ENCODE results near the gene VAT1L.

VAT1L gene

GRCh38 chr16:77836801-77837200 is 48.4 kb downstream of the VAT1L start:
- DNase-seq = no peak

- DNase-seq = no peak
Measured at GRCh38 chr16:77838597-77839255, 50.4 kb downstream of the VAT1L start.

GRCh38 chr16:77840093-77840492 is 51.7 kb downstream of the VAT1L start:
- DNase-seq = no peak

GRCh38 chr16:77840673-77841501 is 52.5 kb downstream of the VAT1L start:
- no peak for DNase-seq

GRCh38 chr16:77841502-77841763 is 53.1 kb downstream of the VAT1L start:
- DNase-seq = no peak

GRCh38 chr16:77842468-77842867 is 54.1 kb downstream of the VAT1L start:
- no peak for DNase-seq

GRCh38 chr16:77843405-77843804 is 55.0 kb downstream of the VAT1L start:
- no peak for DNase-seq

GRCh38 chr16:77844801-77845200 is 56.4 kb downstream of the VAT1L start:
- DNase-seq = no peak

GRCh38 chr16:77849646-77850258 is 61.4 kb downstream of the VAT1L start:
- no peak for DNase-seq

- DNase-seq = peak; percentile 7
Measured at GRCh38 chr16:77850636-77851333, 62.4 kb downstream of the VAT1L start.

- no peak for DNase-seq
Measured at GRCh38 chr16:77853161-77853560, 64.8 kb downstream of the VAT1L start.

- no peak for DNase-seq
Measured at GRCh38 chr16:77856438-77857160, 68.2 kb downstream of the VAT1L start.

GRCh38 chr16:77858060-77858459 is 69.7 kb downstream of the VAT1L start:
- no peak for DNase-seq

- no peak for DNase-seq
Measured at GRCh38 chr16:77859493-77860232, 71.3 kb downstream of the VAT1L start.

GRCh38 chr16:77860953-77861352 is 72.6 kb downstream of the VAT1L start:
- no peak for DNase-seq

GRCh38 chr16:77863250-77863649 is 74.9 kb downstream of the VAT1L start:
- no peak for DNase-seq

GRCh38 chr16:77866752-77867151 is 78.4 kb downstream of the VAT1L start:
- no peak for DNase-seq

GRCh38 chr16:77868052-77868451 is 79.7 kb downstream of the VAT1L start:
- DNase-seq = no peak

- no peak for DNase-seq
Measured at GRCh38 chr16:77868478-77868877, 80.1 kb downstream of the VAT1L start.

GRCh38 chr16:77869997-77870813 is 81.8 kb downstream of the VAT1L start:
- no peak for DNase-seq

- DNase-seq = no peak
Measured at GRCh38 chr16:77871932-77872331, 83.6 kb downstream of the VAT1L start.
